HL-60 (cell line): ENCODE results near the gene TMEM87B.

Experiments
- DNase-seq, 2 experiments: peaks; one replicate each; pipeline ENCODE4 v3.0.0-alpha.2; 2010 to 2020; ENCODE audit warnings: low read depth in 1 of 2, low spot score in 1 of 2
- H3K27ac ChIP-seq: fragments of 250-450 bp; sonication (Bioruptor Pico); replicated peaks from 2 replicates; pipeline ENCODE4 v1.5.1; 2020; ENCODE audit warnings: mild to moderate bottlenecking, moderate library complexity
- H3K27me3 ChIP-seq: fragments of 250-450 bp; sonication (Bioruptor Pico); 2 replicates; pipeline ENCODE4 v1.5.1; 2021; ENCODE audit warnings: mild to moderate bottlenecking, moderate library complexity; ENCODE audit not compliant: insufficient read depth, poor library complexity, severe bottlenecking
- H3K4me3 ChIP-seq: replicated peaks from 2 replicates; pipeline ENCODE4 v1.5.1; 2011; ENCODE audit warnings: mild to moderate bottlenecking, control low read depth, low read length; ENCODE audit not compliant: insufficient read depth
- CTCF ChIP-seq: IDR thresholded peaks from one replicate; pipeline ENCODE4 v1.5.1; 2011; ENCODE audit warnings: low read length, control low read depth, inconsistent platforms; ENCODE audit not compliant: insufficient read depth
- GABPA ChIP-seq: IDR thresholded peaks from 2 replicates; pipeline ENCODE4 v1.6.1; 2012; ENCODE audit warnings: low read depth
- POLR2AphosphoS5 ChIP-seq: IDR thresholded peaks from 2 replicates; pipeline ENCODE4 v1.6.1; 2012; ENCODE audit warnings: low read depth
- REST ChIP-seq: IDR thresholded peaks from 2 replicates; pipeline ENCODE4 v1.6.1; 2012; ENCODE audit warnings: low read depth; ENCODE audit not compliant: insufficient replicate concordance
- SPI1 ChIP-seq: IDR thresholded peaks from 2 replicates; pipeline ENCODE4 v1.6.1; 2012; ENCODE audit warnings: low read depth, mild to moderate bottlenecking, borderline replicate concordance

Gene TMEM87B

GRCh38 chr2:112096098-112096497 lies 41.0 kb downstream of the TMEM87B start:
- no peak for DNase-seq
- H3K27me3 ChIP-seq: no peaks in the 10 kb centered on the region
- no peak overlapping the region for H3K27ac ChIP-seq
- no peak for TF ChIP-seq POLR2AphosphoS5
- no peak for TF ChIP-seq SPI1
- TF ChIP-seq CTCF: no peak
- no peak for TF ChIP-seq GABPA
- TF ChIP-seq REST: no peak
- no peak overlapping the region for H3K4me3 ChIP-seq

- Histone ChIP-seq H3K27me3 (no peaks in the 10 kb centered on the region), H3K27ac (no peak overlapping the region), H3K4me3 (no peak overlapping the region)
- no peak for TF ChIP-seq POLR2AphosphoS5
- TF ChIP-seq CTCF: no peak
- no peak for TF ChIP-seq GABPA
- no peak for TF ChIP-seq REST
- no peak for TF ChIP-seq SPI1
- DNase-seq: no peak
These were observed 53.2 kb downstream of the TMEM87B start for GRCh38 chr2:112108178-112108832.

GRCh38 chr2:112109278-112109677 lies 54.2 kb downstream of the TMEM87B start:
- Histone ChIP-seq H3K27ac (no peak overlapping the region), H3K4me3 (no peak overlapping the region), H3K27me3 (no peaks in the 10 kb centered on the region)
- TF ChIP-seq CTCF (no peak), SPI1 (no peak), REST (no peak), GABPA (no peak), POLR2AphosphoS5 (no peak)
- DNase-seq: no peak
